ENCODE measurements around the gene PLPPR3. TPM values are rescaled to one million over a fixed set of nuclear protein-coding genes. Genes with fewer than 3 reads are reported as not detected.

Gene PLPPR3
- polyA plus RNA-seq, 1 of the 3 experiments (the other 2 are of a cell fraction) = 1.6 TPM

- TF ChIP-seq MEF2A (IDR thresholded peaks at IDR 0.05; ENCODE audit: borderline replicate concordance, low read depth) (no peak), GATA2 (CRISPR knock-in tag; IDR thresholded peaks at IDR 0.05) (no peak), FOXJ3 (CRISPR knock-in tag; IDR thresholded peaks at IDR 0.05) (no peak), MXI1 (IDR thresholded peaks at IDR 0.05; ENCODE audit: low read depth, low read length) (no peak), NRF1 (IDR thresholded peaks at IDR 0.05; ENCODE audit: low read depth, low read length) (no peak), ELF1 (IDR thresholded peaks at IDR 0.05) (no peak), RFX5 (IDR thresholded peaks at IDR 0.05; ENCODE audit: low read length) (no peak), SMC3 (IDR thresholded peaks at IDR 0.05; ENCODE audit: low read depth, low read length) (no peak), YY1 (IDR thresholded peaks at IDR 0.05; ENCODE audit: low read depth) (no peak), TCF12 (IDR thresholded peaks at IDR 0.05) (no peak), RXRA (IDR thresholded peaks at IDR 0.05; ENCODE audit: borderline replicate concordance, low read depth) (no peak), PBX3 (IDR thresholded peaks at IDR 0.05) (no peak), GABPA (IDR thresholded peaks at IDR 0.05; ENCODE audit: low read depth) (no peak), TEAD4 (IDR thresholded peaks at IDR 0.05; ENCODE audit: borderline replicate concordance, insufficient read depth) (no peak)
- Histone ChIP-seq H3K9me2 (no peaks in the 10 kb centered on the region), H3K4me2 (no peak overlapping the region), H2AFZ (ENCODE audit: low read depth) (no peak overlapping the region), H3K79me2 (ENCODE audit: insufficient read depth) (no peaks in the 10 kb centered on the region), H3K36me3 (replicated peaks in 1 of 2; ENCODE audit: control insufficient read depth in 1 of 2, insufficient read depth in 2 of 2, low read length in 1 of 2) (no peaks in the 10 kb centered on the region), H3K4me3 (ENCODE audit: low read depth in 2 of 2, low read length in 1 of 2) (no peak overlapping the region), H4K20me1 (ENCODE audit: insufficient read depth) (no peaks in the 10 kb centered on the region), H3K27ac (ENCODE audit: low read depth in 2 of 2, low read length in 1 of 2) (no peak overlapping the region), H3K27me3 (ENCODE audit: insufficient read depth) (no peaks in the 10 kb centered on the region), H3K9me3 (no peaks in the 10 kb centered on the region), H3K4me1 (ENCODE audit: control insufficient read depth in 1 of 2, insufficient read depth in 2 of 2, low read depth in 1 of 2, low read length in 1 of 2) (no peaks in the 10 kb centered on the region), H3F3A (replicated peaks; ENCODE audit: insufficient read depth) (peaks cover 7% of the 10 kb centered on the region), H3K9ac (no peak overlapping the region)
- 94% methylated on average over 12 of the region's 12 CpGs for WGBS (ENCODE audit: low lambda C conversion rate)
- no peak for DNase-seq
- POLR2A ChIA-PET = no interaction called here
- CTCF ChIA-PET = interaction anchor here (0.9 kb wide), 1 partner anchor 30 kb away, joined by 5 read pairs; no protein-coding TSS in a partner anchor
Measured at GRCh38 chr19:764301-764700, 57.5 kb downstream of the PLPPR3 start.

GRCh38 chr19:763869-764268 lies 57.9 kb downstream of the PLPPR3 start:
- Histone ChIP-seq H3K27ac (ENCODE audit: low read depth in 2 of 2, low read length in 1 of 2) (no peak overlapping the region), H3K36me3 (replicated peaks in 1 of 2; ENCODE audit: control insufficient read depth in 1 of 2, insufficient read depth in 2 of 2, low read length in 1 of 2) (no peaks in the 10 kb centered on the region), H3K4me2 (no peak overlapping the region), H4K20me1 (ENCODE audit: insufficient read depth) (no peaks in the 10 kb centered on the region), H2AFZ (ENCODE audit: low read depth) (no peak overlapping the region), H3K9ac (no peak overlapping the region), H3K4me1 (ENCODE audit: control insufficient read depth in 1 of 2, insufficient read depth in 2 of 2, low read depth in 1 of 2, low read length in 1 of 2) (no peaks in the 10 kb centered on the region), H3K9me2 (no peaks in the 10 kb centered on the region), H3F3A (replicated peaks; ENCODE audit: insufficient read depth) (peaks cover 7% of the 10 kb centered on the region), H3K4me3 (ENCODE audit: low read depth in 2 of 2, low read length in 1 of 2) (no peak overlapping the region), H3K27me3 (ENCODE audit: insufficient read depth) (no peaks in the 10 kb centered on the region), H3K9me3 (no peaks in the 10 kb centered on the region), H3K79me2 (ENCODE audit: insufficient read depth) (no peaks in the 10 kb centered on the region)
- CTCF ChIA-PET = interaction anchor here (0.9 kb wide), 1 partner anchor 30 kb away, joined by 5 read pairs; no protein-coding TSS in a partner anchor
- no peak for DNase-seq
- POLR2A ChIA-PET = no interaction called here
- no peak for TF ChIP-seq PBX3 (IDR thresholded peaks at IDR 0.05)
- no peak for TF ChIP-seq SMC3 (IDR thresholded peaks at IDR 0.05; ENCODE audit: low read depth, low read length)
- TF ChIP-seq SIN3A (IDR thresholded peaks at IDR 0.05; ENCODE audit: borderline replicate concordance, low read depth, low read length) = no peak
- TF ChIP-seq NFIC (IDR thresholded peaks at IDR 0.05; ENCODE audit: borderline replicate concordance) = no peak
- no peak for TF ChIP-seq FOXJ3 (CRISPR knock-in tag; IDR thresholded peaks at IDR 0.05)
- no peak for TF ChIP-seq USF1 (IDR thresholded peaks at IDR 0.05; ENCODE audit: borderline replicate concordance, low read depth)
- TF ChIP-seq GABPA (IDR thresholded peaks at IDR 0.05; ENCODE audit: low read depth) = no peak
- no peak for TF ChIP-seq RXRA (IDR thresholded peaks at IDR 0.05; ENCODE audit: borderline replicate concordance, low read depth)
- TF ChIP-seq ELF1 (IDR thresholded peaks at IDR 0.05) = no peak
- TF ChIP-seq RCOR1 (IDR thresholded peaks at IDR 0.05; ENCODE audit: low read length) = no peak
- no peak for TF ChIP-seq REST (IDR thresholded peaks at IDR 0.05; ENCODE audit: low read depth, low read length)
- WGBS (ENCODE audit: low lambda C conversion rate) = 83% methylated on average over 5 of the region's 6 CpGs
